OCI-LY1 (cell line): ENCODE results near the gene ZNF138.
"Not testable (repeated sequence)": the region's sequence is repeated elsewhere in the genome, so short reads cannot be mapped to it uniquely, and the experiment has no call there.

Experiments
- H2AFZ ChIP-seq: fragments of 200-600 bp; sonication (generic), shearing (Covaris generic); 2 replicates; pipeline ENCODE4 v1.6.0; 2014; ENCODE audit warnings: antibody characterized with exemption, mild to moderate bottlenecking, low read length
- H3F3A ChIP-seq: fragments of 200-600 bp; sonication (generic), shearing (Covaris generic); 2 replicates; pipeline ENCODE4 v1.6.0; 2014; ENCODE audit warnings: mild to moderate bottlenecking, antibody characterized with exemption, low read length, moderate library complexity; ENCODE audit not compliant: insufficient read depth
- H3K27ac ChIP-seq: fragments of 200-600 bp; sonication (generic); 2 replicates; pipeline ENCODE4 v1.5.1; 2014; ENCODE audit warnings: low read length, mixed run types, mild to moderate bottlenecking, low read depth; ENCODE audit not compliant: poor library complexity, severe bottlenecking
- H3K27me3 ChIP-seq: fragments of 200-600 bp; sonication (generic); 2 replicates; pipeline ENCODE4 v1.6.0; 2014; ENCODE audit warnings: antibody characterized with exemption, mild to moderate bottlenecking, low read length, moderate library complexity; ENCODE audit not compliant: insufficient read depth
- H3K36me3 ChIP-seq: fragments of 200-600 bp; sonication (generic); 2 replicates; pipeline ENCODE4 v1.6.1; 2014; ENCODE audit warnings: mild to moderate bottlenecking, antibody characterized with exemption, low read length, moderate library complexity, mixed read lengths; ENCODE audit not compliant: insufficient read depth
- H3K4me1 ChIP-seq: fragments of 200-600 bp; sonication (generic); 2 replicates; pipeline ENCODE4 v1.5.1; 2014; ENCODE audit warnings: mild to moderate bottlenecking, low read length, moderate library complexity; ENCODE audit not compliant: insufficient read depth, severe bottlenecking
- H3K4me2 ChIP-seq: fragments of 200-600 bp; sonication (generic), shearing (Covaris generic); 2 replicates; pipeline ENCODE4 v1.6.1; 2014; ENCODE audit warnings: low read length
- H3K4me3 ChIP-seq: fragments of 200-600 bp; sonication (generic); 2 replicates; pipeline ENCODE4 v1.5.1; 2014; ENCODE audit warnings: low read length, low read depth, mild to moderate bottlenecking, mixed read lengths; ENCODE audit not compliant: poor library complexity, severe bottlenecking
- H3K79me2 ChIP-seq: fragments of 200-600 bp; shearing (Covaris generic); 2 replicates; pipeline ENCODE4 v1.6.1; 2016; ENCODE audit warnings: mixed run types, low read length, mixed read lengths; ENCODE audit not compliant: insufficient read depth
- H3K9ac ChIP-seq: fragments of 200-600 bp; sonication (generic), shearing (Covaris generic); 2 replicates; pipeline ENCODE4 v1.6.1; 2014; ENCODE audit warnings: mild to moderate bottlenecking, low read length, mixed read lengths
- H3K9me2 ChIP-seq: fragments of 200-600 bp; sonication (generic), shearing (Covaris generic); 2 replicates; pipeline ENCODE4 v1.6.1; 2014; ENCODE audit warnings: low read depth, mild to moderate bottlenecking, low read length, mixed read lengths
- H3K9me3 ChIP-seq: fragments of 200-600 bp; shearing (Covaris generic); 2 replicates; pipeline ENCODE4 v1.6.1; 2014; ENCODE audit warnings: low read length, mixed read lengths
- H4K20me1 ChIP-seq: fragments of 200-600 bp; sonication (generic), shearing (Covaris generic); 2 replicates; pipeline ENCODE4 v1.6.0; 2016; ENCODE audit warnings: mild to moderate bottlenecking, low read length; ENCODE audit not compliant: insufficient read depth
- CTCF ChIP-seq: fragments of 200-600 bp; sonication (generic), shearing (Covaris generic); IDR thresholded peaks from 2 replicates; pipeline ENCODE4 v1.5.1; 2017; ENCODE audit warnings: mild to moderate bottlenecking, antibody characterized with exemption, low read length, moderate library complexity, mixed read lengths
- EZH2 ChIP-seq: fragments of 200-600 bp; sonication (generic), shearing (Covaris generic); IDR thresholded peaks from 2 replicates; pipeline ENCODE4 v1.8.0; 2017; ENCODE audit warnings: borderline replicate concordance, mixed run types, mild to moderate bottlenecking, antibody characterized with exemption, low read length, moderate library complexity, mixed read lengths

The ZNF138 gene

GRCh38 chr7:64768824-64769223 lies 25.4 kb upstream of the ZNF138 start:
- Histone ChIP-seq H3K4me2 (no peak overlapping the region), H3K79me2 (no peaks in the 10 kb centered on the region), H2AFZ (no peak overlapping the region), H3F3A (no peaks in the 10 kb centered on the region), H3K27ac (no peak overlapping the region), H3K4me3 (no peak overlapping the region), H3K9me3 (no peaks in the 10 kb centered on the region), H3K9ac (no peak overlapping the region), H4K20me1 (no peaks in the 10 kb centered on the region), H3K36me3 (no peaks in the 10 kb centered on the region), H3K9me2 (no peaks in the 10 kb centered on the region), H3K27me3 (no peaks in the 10 kb centered on the region), H3K4me1 (no peaks in the 10 kb centered on the region)
- TF ChIP-seq EZH2, result no peak
- no peak for TF ChIP-seq CTCF

- Histone ChIP-seq H3K9me3 (no peaks in the 10 kb centered on the region), H3K36me3 (no peaks in the 10 kb centered on the region), H3K4me1 (peaks cover 7% of the 10 kb centered on the region), H2AFZ (peak overlapping the region; percentile 78; the same call in 1 of the 2 replicates), H3K9me2 (no peaks in the 10 kb centered on the region; the same call in 1 of the 2 replicates), H3K27me3 (no peaks in the 10 kb centered on the region), H3K9ac (no peak overlapping the region), H4K20me1 (no peaks in the 10 kb centered on the region), H3F3A (no peaks in the 10 kb centered on the region), H3K79me2 (no peaks in the 10 kb centered on the region), H3K27ac (no peak overlapping the region), H3K4me2 (no peak overlapping the region), H3K4me3 (no peak overlapping the region)
- TF ChIP-seq CTCF (no peak), EZH2 (no peak)
Measured at GRCh38 chr7:64774204-64774842, 19.9 kb upstream of the ZNF138 start.

GRCh38 chr7:64775289-64775688 lies 18.9 kb upstream of the ZNF138 start:
- H3F3A ChIP-seq, result no peaks in the 10 kb centered on the region
- no peaks in the 10 kb centered on the region for H4K20me1 ChIP-seq
- H3K9ac ChIP-seq, result no peak overlapping the region
- no peaks in the 10 kb centered on the region for H3K36me3 ChIP-seq
- no peaks in the 10 kb centered on the region for H3K9me3 ChIP-seq
- H3K27ac ChIP-seq, result no peak overlapping the region
- TF ChIP-seq EZH2 (no peak), CTCF (no peak)
- H3K4me2 ChIP-seq, result no peak overlapping the region
- no peak overlapping the region for H2AFZ ChIP-seq
- no peaks in the 10 kb centered on the region for H3K27me3 ChIP-seq
- H3K9me2 ChIP-seq, result no peaks in the 10 kb centered on the region; the same call in 1 of the 2 replicates
- H3K4me1 ChIP-seq, result peaks cover 7% of the 10 kb centered on the region
- H3K79me2 ChIP-seq, result no peaks in the 10 kb centered on the region
- no peak overlapping the region for H3K4me3 ChIP-seq

- H2AFZ ChIP-seq, H4K20me1 ChIP-seq, H3K4me1 ChIP-seq, H3K9ac ChIP-seq, H3K9me3 ChIP-seq, H3K27ac ChIP-seq, H3K9me2 ChIP-seq, H3K36me3 ChIP-seq, H3K4me3 ChIP-seq, H3K27me3 ChIP-seq, H3K79me2 ChIP-seq, H3K4me2 ChIP-seq, H3F3A ChIP-seq: not testable (repeated sequence)
Measured at GRCh38 chr7:64784842-64785241, 9.4 kb upstream of the ZNF138 start.
